ENCODE results near the gene ZNF48. TPM values are rescaled to one million over a fixed set of nuclear protein-coding genes. Genes with fewer than 3 reads are reported as not detected.

The ZNF48 gene
- total RNA-seq, 6 donors from 2014 or later = 6.8 to 29.2 (median 10.9) TPM

GRCh38 chr16:30434852-30435251 lies 39.6 kb downstream of the ZNF48 start:
- Histone ChIP-seq H3K4me3 (no peak overlapping the region), H3K27me3 (no peaks in the 10 kb centered on the region), H3K4me1 (peaks cover 5 to 10% (median 7%) of the 10 kb centered on the region in 4 donors), H3K27ac (no peak overlapping the region), H3K36me3 (no peaks in the 10 kb centered on the region), H3K9me3 (no peaks in the 10 kb centered on the region)
- TF ChIP-seq POLR2A (IDR thresholded peaks at IDR 0.05) = no peak
- TF ChIP-seq CTCF (IDR thresholded peaks at IDR 0.05) = no peak
- no peak for TF ChIP-seq EP300 (IDR thresholded peaks at IDR 0.05)
- no peak for TF ChIP-seq POLR2AphosphoS5 (IDR thresholded peaks at IDR 0.05)
- 60 to 62% methylated on average over 4 of the region's 4 CpGs for WGBS, 2 donors
- DNase-seq (no peak), ATAC-seq (ENCODE audit: low FRiP score in 2 of 2) (no peak)

DNA sequence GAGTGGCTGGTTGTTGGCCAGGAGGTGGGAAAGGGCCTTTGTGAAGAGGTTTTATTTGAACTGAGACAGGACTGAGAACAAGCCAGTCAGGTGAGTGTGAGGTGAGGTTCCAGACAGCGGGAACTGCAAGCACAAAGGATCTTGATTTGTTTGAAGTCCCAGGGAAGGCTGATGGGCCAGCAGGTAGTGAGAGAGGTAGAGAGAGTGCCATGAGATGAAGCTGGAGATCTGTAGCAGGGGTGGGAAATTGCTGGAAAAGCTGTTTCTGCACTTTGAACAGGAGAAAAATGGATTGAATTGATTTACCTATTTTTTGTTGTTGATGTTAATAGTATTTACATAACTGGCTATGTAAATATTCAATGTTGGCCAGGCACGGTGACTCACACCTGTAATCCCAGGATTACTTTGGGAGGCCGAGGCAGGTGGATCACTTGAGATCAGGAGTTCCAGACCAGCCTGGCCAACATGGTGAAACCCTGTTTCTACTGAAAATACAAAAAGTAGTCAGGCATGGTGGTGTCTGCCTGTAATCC lies 42.4 kb downstream of the ZNF48 start:
- Histone ChIP-seq H3K9me3 (no peaks in the 10 kb centered on the region), H3K27me3 (no peaks in the 10 kb centered on the region), H3K4me3 (no peak overlapping the region), H3K36me3 (no peaks in the 10 kb centered on the region), H3K27ac (peak overlapping the region in 1 of 4 donors; percentile 43), H3K4me1 (peaks cover 0 to 3% (median 0%) of the 10 kb centered on the region in 4 donors)
- WGBS, 2 donors = 54 to 64% methylated on average over 3 of the region's 3 CpGs
- peak in 1 of 2 donors; percentile 52 for DNase-seq
- TF ChIP-seq POLR2AphosphoS5 (IDR thresholded peaks at IDR 0.05) (no peak), EP300 (IDR thresholded peaks at IDR 0.05) (no peak), POLR2A (IDR thresholded peaks at IDR 0.05) (no peak), CTCF (IDR thresholded peaks at IDR 0.05) (no peak)
- peak in 1 of 2 donors; percentile 69 for ATAC-seq (ENCODE audit: low FRiP score in 2 of 2)

GRCh38 chr16:30438835-30439234 lies 43.6 kb downstream of the ZNF48 start:
- DNase-seq = no peak
- peaks cover 3 to 9% (median 5%) of the 10 kb centered on the region in 4 donors for H3K4me1 ChIP-seq
- 89 to 90% methylated on average over 5 of the region's 5 CpGs for WGBS, 2 donors
- TF ChIP-seq POLR2A (IDR thresholded peaks at IDR 0.05) (no peak), CTCF (IDR thresholded peaks at IDR 0.05) (no peak), POLR2AphosphoS5 (IDR thresholded peaks at IDR 0.05) (no peak), EP300 (IDR thresholded peaks at IDR 0.05) (no peak)
- no peaks in the 10 kb centered on the region for H3K27me3 ChIP-seq
- no peak overlapping the region for H3K27ac ChIP-seq
- no peak overlapping the region for H3K4me3 ChIP-seq
- ATAC-seq (ENCODE audit: low FRiP score in 2 of 2) = no peak
- peaks cover 0 to 9% (median 0%) of the 10 kb centered on the region in 4 donors for H3K36me3 ChIP-seq
- no peaks in the 10 kb centered on the region for H3K9me3 ChIP-seq

DNA sequence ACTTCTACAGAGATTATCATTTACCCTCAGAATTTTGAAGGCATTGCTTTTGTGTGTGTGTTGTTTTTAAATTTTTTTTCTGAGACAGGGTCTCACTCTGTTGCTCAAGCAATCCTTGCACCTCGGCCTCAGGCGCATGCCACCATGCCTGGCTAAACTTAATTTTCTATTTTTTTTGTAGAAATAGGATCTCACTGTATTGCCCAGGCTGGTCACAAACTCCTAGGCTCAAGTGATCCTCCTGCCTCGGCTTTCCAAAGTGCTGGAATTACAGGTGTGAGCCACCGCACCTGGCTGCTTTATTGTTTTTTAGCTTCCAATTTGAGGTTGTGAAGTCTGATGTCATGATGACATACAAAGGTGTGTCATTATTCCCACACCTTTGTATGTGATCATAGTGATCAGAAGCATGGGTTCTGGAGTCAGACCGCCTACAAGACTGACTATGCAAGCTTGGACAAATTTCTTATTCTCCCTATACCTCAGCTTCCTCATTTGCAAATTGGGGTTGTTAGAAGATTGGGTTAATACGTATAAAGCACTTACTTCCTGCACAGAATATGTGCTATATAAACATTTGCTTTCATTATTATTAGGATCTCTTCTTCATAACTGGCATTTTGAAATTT lies 44.6 kb downstream of the ZNF48 start:
- H3K27ac ChIP-seq = no peak overlapping the region
- peaks cover 13 to 19% (median 15%) of the 10 kb centered on the region in 4 donors for H3K4me1 ChIP-seq
- no peak for TF ChIP-seq POLR2A (IDR thresholded peaks at IDR 0.05)
- no peak for TF ChIP-seq CTCF (IDR thresholded peaks at IDR 0.05)
- no peak for TF ChIP-seq EP300 (IDR thresholded peaks at IDR 0.05)
- no peak for TF ChIP-seq POLR2AphosphoS5 (IDR thresholded peaks at IDR 0.05)
- 78 to 79% methylated on average over 6 of the region's 6 CpGs for whole genome bisulfite sequencing, 2 donors
- DNase-seq (no peak), ATAC-seq (ENCODE audit: low FRiP score in 2 of 2) (no peak)
- no peaks in the 10 kb centered on the region for H3K27me3 ChIP-seq
- H3K9me3 ChIP-seq = no peaks in the 10 kb centered on the region
- peaks cover 0 to 9% (median 0%) of the 10 kb centered on the region in 4 donors for H3K36me3 ChIP-seq
- H3K4me3 ChIP-seq = no peak overlapping the region
